IPS-15b (cell line): ENCODE measurements around the gene RASSF4.
A peak's percentile ranks its signal among the peaks of the same experiment; 100 is the strongest.

Source experiments
- H3K27me3 ChIP-seq: one replicate; pipeline ENCODE4 v1.6.1; 2013; ENCODE audit warnings: low read length; ENCODE audit not compliant: control insufficient read depth, insufficient read depth
- H3K36me3 ChIP-seq: one replicate; pipeline ENCODE4 v1.6.1; 2013; ENCODE audit warnings: low read length; ENCODE audit not compliant: control insufficient read depth, insufficient read depth
- H3K4me1 ChIP-seq: one replicate; pipeline ENCODE4 v1.6.1; 2013; ENCODE audit warnings: mild to moderate bottlenecking, low read length; ENCODE audit not compliant: control insufficient read depth, insufficient read depth
- H3K4me3 ChIP-seq: one replicate; pipeline ENCODE4 v1.5.1; 2013; ENCODE audit warnings: low read depth, low read length
- H3K9ac ChIP-seq: one replicate; pipeline ENCODE4 v1.6.1; 2013; ENCODE audit warnings: low read depth, mild to moderate bottlenecking, low read length
- H3K9me3 ChIP-seq: one replicate; pipeline ENCODE4 v1.6.1; 2013; ENCODE audit warnings: mild to moderate bottlenecking, low read length; ENCODE audit not compliant: control insufficient read depth, insufficient read depth

The RASSF4 gene

DNA sequence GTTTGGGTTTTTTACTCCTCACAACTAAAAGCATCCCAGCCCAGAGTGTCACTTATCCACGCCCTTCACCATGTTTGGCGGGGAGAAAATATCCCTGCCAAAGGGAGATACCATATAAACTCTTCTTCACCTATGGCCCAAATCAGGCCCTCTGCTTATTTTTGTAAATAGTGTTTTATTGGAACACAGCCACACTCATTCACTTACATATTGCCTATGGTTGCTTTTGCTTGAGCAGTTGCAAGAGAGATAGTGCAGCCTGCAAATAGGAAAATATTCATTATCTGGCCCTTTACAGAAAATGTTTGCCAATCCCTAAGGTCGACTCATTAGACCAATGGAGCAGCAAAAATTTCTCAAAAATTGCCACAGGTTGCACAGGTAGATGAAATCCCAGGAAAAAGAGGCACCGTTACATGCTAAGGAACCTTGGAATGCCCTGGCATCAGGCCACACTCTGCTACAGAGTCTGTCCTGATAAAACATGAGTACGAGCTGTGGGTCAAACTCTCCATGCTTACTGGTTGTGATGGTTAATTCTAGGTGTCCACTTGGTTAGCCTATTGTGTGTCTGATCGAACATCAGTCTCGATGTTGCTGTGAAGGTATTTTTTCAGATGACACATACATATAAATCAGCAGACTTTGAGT is 7.9 kb upstream of the RASSF4 start:
- Histone ChIP-seq H3K36me3 (no peaks in the 10 kb centered on the region), H3K9me3 (no peaks in the 10 kb centered on the region), H3K27me3 (no peaks in the 10 kb centered on the region), H3K9ac (no peak overlapping the region), H3K4me3 (no peak overlapping the region), H3K4me1 (no peaks in the 10 kb centered on the region)

DNA sequence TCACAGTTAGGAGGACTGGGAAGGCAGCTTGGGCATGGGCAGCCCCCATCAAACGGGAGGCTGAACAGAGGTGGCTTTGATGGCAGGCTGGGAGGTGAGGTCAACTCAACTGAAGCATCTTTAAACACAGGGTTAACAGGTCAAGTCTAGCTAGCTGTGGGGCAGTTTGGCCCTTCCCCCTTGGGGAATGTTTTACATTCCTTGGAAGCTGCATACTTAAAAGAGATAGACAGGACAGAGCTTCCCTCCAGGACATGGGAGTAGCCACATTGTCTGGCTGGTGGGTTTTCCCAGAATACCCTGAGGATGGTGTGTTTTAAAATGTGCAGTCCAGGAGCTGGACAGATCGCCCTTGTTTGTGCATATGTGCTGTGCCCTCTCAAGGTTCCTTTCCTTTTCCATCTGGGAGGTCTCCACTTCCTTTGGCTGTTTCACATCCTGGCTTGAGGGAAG is 6.8 kb upstream of the RASSF4 start:
- Histone ChIP-seq H3K36me3 (no peaks in the 10 kb centered on the region), H3K27me3 (no peaks in the 10 kb centered on the region), H3K9ac (no peak overlapping the region), H3K4me3 (no peak overlapping the region), H3K4me1 (no peaks in the 10 kb centered on the region), H3K9me3 (no peaks in the 10 kb centered on the region)

DNA sequence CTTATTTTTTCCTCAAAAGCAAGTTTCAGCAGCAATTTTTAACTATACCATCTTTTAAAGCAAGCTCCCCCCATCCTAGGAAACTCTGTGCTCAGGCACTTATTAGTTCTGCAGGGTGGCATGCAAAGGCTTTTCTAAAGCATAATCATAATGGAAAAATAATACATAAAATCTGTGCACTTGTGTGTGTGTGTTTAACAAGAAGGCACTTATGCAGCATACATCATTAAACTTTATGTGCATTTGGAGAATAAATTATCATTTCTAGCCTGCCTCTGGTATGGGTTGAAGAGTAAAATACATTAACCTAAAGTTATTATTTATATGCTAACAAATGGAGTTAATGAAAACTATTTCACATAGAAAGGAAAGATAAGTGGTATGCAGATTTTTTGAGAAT is 5.6 kb upstream of the RASSF4 start:
- Histone ChIP-seq H3K27me3 (no peaks in the 10 kb centered on the region), H3K4me1 (peaks cover 4% of the 10 kb centered on the region), H3K4me3 (no peak overlapping the region), H3K9me3 (no peaks in the 10 kb centered on the region), H3K36me3 (no peaks in the 10 kb centered on the region), H3K9ac (no peak overlapping the region)

DNA sequence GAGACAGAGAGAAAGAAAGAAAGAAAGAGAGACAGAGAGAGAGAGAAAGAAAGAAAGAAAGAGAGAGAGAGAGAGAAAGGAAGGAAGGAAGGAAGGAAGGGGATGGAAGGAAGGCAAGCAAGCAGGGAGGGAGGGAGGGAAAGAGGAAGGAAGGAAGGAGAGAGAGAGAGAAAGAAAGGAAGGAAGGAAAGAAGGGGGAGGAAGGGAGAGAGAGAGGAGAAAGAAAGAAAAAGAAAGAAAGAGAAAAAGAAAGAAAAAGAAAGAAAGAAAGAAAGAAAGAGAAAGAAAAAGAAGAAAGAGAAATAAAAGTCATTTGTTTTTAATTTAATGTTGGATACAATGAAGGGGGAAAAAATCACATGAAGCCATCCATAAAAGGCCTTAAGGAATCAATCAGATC is 4.6 kb upstream of the RASSF4 start:
- H3K27me3 ChIP-seq, result peaks cover 1% of the 10 kb centered on the region
- H3K36me3 ChIP-seq, result no peaks in the 10 kb centered on the region
- no peaks in the 10 kb centered on the region for H3K9me3 ChIP-seq
- H3K4me3 ChIP-seq, result no peak overlapping the region
- no peak overlapping the region for H3K9ac ChIP-seq
- H3K4me1 ChIP-seq, result peaks cover 4% of the 10 kb centered on the region

DNA sequence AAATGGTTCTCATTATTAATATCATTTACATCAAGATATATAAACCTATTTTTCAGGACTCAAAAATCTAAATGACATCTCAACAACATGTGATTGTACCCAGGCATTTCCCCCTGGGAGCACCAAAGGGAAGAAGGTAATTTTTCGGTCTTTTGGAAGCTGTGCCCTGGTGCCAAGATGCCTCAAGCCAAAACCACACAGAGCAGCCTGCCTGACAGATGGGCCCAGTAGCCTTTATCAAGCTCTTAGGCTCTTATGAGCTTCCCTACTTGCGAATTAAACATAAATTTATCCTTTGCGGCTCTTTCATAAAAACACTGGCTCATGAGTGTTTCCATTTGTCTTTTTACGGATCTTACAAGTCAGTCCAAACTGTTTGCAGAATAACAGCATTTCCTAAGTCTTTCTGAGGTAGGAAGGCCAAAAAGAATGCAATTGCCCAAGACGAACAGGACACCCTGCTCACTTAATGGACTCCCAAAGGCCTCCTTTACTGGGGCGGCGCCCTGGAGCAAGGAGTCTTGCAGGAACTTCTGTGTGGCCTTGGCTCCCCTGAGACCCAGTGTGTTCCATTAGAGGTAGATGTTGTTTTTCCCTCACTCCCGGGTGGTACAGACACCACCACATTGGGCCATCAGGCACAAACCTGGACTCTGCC is 4.1 kb upstream of the RASSF4 start:
- H3K27me3 ChIP-seq, result peaks cover 7% of the 10 kb centered on the region
- peaks cover 7% of the 10 kb centered on the region for H3K4me1 ChIP-seq
- no peaks in the 10 kb centered on the region for H3K36me3 ChIP-seq
- H3K9me3 ChIP-seq, result no peaks in the 10 kb centered on the region
- H3K4me3 ChIP-seq, result no peak overlapping the region
- H3K9ac ChIP-seq, result no peak overlapping the region

DNA sequence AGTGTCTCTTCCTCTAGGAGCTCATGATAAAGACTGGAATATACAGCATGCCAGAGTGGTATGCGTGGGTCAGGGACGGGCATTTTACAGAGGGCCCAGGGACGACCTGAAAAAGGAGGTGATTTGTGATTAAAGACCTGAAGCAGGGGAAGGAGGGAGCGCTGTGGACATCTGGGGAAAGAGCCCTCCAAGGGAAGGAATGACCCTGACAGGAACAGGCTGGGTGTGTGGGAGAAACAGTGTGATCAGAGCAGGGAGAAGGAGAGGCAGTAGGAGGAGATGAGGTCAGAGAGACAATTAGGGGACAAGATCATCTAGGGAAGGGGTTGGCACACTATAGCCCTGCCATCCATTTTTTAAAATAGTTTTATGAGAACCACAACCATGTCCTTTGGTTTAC is 3.4 kb upstream of the RASSF4 start:
- peaks cover 7% of the 10 kb centered on the region for H3K4me1 ChIP-seq
- H3K27me3 ChIP-seq, result peaks cover 9% of the 10 kb centered on the region
- no peaks in the 10 kb centered on the region for H3K9me3 ChIP-seq
- no peak overlapping the region for H3K4me3 ChIP-seq
- no peaks in the 10 kb centered on the region for H3K36me3 ChIP-seq
- H3K9ac ChIP-seq, result no peak overlapping the region

DNA sequence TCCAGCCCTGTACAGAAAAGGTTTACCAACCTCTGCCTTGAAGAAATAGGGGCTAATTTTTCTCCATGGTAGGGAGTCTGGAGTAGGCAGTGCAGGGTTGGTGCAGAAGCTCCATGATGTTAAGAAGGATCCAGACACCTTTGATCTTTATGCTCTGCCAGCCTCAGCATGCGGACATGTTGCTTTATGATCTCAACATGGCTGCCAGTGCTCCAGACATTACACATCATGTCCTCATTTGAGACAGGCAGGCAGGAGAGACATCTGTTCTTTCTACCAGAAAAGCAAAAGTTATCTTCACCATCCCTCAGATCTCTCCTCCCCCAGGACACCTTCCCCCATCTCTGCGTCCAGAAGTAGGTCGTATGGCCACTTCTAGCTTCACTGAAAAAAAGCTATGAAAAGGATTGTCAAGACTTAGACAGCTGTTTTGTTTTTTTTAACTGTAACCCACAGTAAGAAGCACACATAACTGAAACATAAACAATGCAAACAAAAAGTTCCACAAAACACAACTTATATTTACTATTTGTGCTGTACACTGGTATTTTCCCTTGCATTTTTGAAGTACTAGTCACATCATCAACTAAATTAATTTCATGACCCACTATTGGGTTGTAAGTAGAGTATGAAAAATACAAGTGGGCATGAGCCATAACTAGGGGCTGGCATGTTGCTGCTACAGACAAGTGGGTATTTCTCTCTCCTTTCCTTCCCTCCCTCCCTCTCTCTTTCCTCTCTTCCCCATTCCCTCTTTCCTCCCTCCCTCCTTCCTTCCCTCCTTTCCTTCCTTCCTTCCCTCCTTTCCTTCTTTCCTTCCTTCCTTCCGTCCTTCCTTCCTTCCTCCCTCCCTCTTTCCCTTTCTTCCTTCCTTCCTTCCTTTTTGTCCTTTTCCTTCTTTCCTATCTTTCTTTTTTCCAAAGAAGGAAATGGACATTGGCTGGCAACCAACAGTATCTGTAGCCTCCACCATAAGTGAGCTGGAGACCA is 2.6 kb upstream of the RASSF4 start:
- Histone ChIP-seq H3K36me3 (no peaks in the 10 kb centered on the region), H3K4me1 (peaks cover 7% of the 10 kb centered on the region), H3K4me3 (no peak overlapping the region), H3K9ac (no peak overlapping the region), H3K9me3 (no peaks in the 10 kb centered on the region), H3K27me3 (peaks cover 9% of the 10 kb centered on the region)

DNA sequence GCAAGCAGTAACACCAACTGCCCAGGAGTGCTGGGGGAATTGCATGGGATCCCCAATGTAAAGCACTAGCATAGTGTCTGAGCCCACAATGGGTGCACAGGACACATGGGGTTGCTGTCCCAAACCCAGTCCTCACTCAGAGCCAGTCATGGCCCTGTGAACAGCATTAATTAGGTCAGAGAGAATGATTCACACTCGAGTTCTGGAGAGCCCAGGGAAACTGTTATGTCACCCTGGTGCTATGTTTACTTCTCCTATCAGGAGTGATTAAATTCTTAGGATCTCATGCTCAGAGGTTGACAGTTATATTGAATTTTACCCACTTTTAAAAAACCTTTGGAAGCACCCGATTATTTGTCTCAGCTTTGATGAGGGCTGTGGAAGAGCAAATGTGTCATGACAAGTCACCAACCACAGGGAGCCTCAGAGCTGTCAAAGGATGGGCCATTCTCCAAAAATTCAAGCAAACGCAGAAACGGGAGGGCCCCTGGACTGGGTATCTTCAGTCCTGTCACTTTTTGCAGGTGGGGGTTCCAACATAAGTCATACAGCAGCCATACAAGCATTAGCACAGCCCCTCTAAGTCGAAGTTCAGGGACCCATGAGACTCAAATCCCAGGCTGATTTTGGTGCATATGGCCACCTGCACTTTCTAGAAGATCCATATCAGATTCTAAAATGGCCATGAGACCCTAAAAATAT is 1.3 kb upstream of the RASSF4 start:
- H3K9me3 ChIP-seq, result no peaks in the 10 kb centered on the region
- H3K4me1 ChIP-seq, result peaks cover 8% of the 10 kb centered on the region
- H3K36me3 ChIP-seq, result no peaks in the 10 kb centered on the region
- H3K27me3 ChIP-seq, result peaks cover 9% of the 10 kb centered on the region
- H3K9ac ChIP-seq, result no peak overlapping the region
- peak overlapping the region; percentile 84 for H3K4me3 ChIP-seq

DNA sequence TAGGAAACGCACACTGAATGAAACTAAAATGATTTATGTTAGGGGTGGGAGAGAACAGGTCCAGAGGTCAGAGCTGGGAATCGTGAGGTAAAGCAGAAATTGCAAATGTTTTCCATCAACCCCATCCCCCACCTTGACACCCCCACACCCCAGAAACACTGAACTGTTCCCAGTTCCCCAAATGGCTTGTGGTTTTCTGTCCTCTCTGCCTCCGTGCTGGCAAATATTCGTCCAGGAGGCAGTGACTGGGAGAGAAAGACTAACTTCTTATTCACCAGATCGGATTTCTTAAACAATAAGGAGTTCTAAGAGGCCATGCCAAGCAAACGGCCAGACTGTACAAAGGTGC is 730 bp upstream of the RASSF4 start:
- H3K4me1 ChIP-seq, result peaks cover 13% of the 10 kb centered on the region
- H3K9me3 ChIP-seq, result no peaks in the 10 kb centered on the region
- no peaks in the 10 kb centered on the region for H3K36me3 ChIP-seq

DNA sequence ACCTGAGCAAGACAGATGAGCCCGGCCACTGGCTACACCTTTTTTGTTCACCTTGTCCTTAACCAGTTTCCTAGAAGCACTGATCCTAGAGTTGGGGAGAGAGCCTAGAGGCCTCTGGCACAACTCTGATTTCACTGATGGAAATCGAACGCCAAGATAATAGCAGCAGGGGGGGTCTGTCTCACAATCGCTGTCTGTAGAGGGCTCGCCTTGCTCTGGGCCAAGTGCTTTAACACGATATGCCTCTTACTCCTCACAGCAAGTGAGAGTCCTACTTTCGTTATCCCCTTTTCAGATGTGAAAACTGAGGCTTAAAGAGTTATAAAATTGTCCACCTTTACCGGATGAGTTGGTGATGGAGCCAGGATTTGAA is 472 bp downstream of the RASSF4 start:
- Histone ChIP-seq H3K27me3 (peaks cover 9% of the 10 kb centered on the region), H3K4me1 (peaks cover 25% of the 10 kb centered on the region), H3K9ac (no peak overlapping the region), H3K9me3 (no peaks in the 10 kb centered on the region), H3K4me3 (peak overlapping the region; percentile 87), H3K36me3 (no peaks in the 10 kb centered on the region)

More for the DNA sequence above, 730 bp upstream of the RASSF4 start:
- Histone ChIP-seq H3K27me3 (peaks cover 9% of the 10 kb centered on the region), H3K4me3 (peak overlapping the region; percentile 84), H3K9ac (peak overlapping the region; percentile 93)

DNA sequence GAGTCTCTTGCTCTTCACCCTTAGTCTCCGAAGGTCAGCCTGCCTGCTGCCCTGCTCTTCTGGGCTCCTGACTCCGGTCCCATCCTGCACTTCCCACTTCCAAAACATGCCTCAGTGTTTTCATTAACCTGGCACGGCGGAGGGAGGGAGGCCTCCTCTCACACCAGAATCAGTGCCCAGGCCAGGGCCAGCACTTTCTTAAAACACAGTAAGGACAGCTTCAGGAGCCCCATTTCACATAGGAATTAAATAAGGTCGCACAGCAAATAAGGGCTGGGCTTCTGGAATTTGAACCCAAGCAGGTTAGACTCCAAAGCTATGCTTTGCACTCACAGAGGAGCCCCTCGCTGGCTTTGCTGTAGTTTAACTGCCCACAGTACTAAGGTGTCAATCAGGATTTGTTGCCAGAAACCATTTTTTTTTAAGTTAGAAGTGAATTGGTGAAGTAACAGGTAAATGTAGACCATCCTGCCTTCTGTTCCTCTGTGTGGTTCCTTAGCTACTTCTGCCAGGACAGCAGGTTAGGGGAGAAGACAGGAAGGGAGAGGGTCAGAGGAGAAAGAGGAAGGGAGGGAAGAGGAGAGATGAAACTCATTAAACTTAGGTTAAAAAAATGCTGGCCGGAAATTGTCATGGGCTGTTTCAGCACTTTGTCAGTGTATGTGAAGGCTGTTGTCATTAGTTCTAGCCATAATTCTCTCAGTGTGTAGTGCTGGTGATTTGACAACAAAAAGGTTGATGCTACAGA is 1.1 kb downstream of the RASSF4 start:
- Histone ChIP-seq H3K9me3 (no peaks in the 10 kb centered on the region), H3K4me1 (peaks cover 31% of the 10 kb centered on the region), H3K9ac (no peak overlapping the region), H3K4me3 (peak overlapping the region; percentile 87), H3K36me3 (no peaks in the 10 kb centered on the region), H3K27me3 (peaks cover 9% of the 10 kb centered on the region)
